ENCODE results near the gene ZNF212. TPM values are rescaled to one million over a fixed set of nuclear protein-coding genes. Genes with fewer than 3 reads are reported as not detected.

The ZNF212 gene
- total RNA-seq, 3 donors from 2014 or later, result 4.3 to 12.4 (median 9.8) TPM

- DNase-seq (ENCODE audit: low spot score in 2 of 2), result no peak
- Histone ChIP-seq H3K4me3 (no peak overlapping the region), H3K27ac (no peak overlapping the region), H3K27me3 (no peaks in the 10 kb centered on the region), H3K4me1 (no peaks in the 10 kb centered on the region), H3K36me3 (no peaks in the 10 kb centered on the region), H3K9me3 (peaks cover 0 to 7% of the 10 kb centered on the region in 2 donors)
- TF ChIP-seq POLR2AphosphoS5 (IDR thresholded peaks at IDR 0.05) (no peak), CTCF (IDR thresholded peaks at IDR 0.05) (no peak), POLR2A (IDR thresholded peaks at IDR 0.05) (no peak)
- intact Hi-C loops (cut with DNase I; ENCODE audit: low total_unique reads), result no loop called here
Observed at GRCh38 chr7:149294634-149295480, 55.4 kb downstream of the ZNF212 start.

DNA sequence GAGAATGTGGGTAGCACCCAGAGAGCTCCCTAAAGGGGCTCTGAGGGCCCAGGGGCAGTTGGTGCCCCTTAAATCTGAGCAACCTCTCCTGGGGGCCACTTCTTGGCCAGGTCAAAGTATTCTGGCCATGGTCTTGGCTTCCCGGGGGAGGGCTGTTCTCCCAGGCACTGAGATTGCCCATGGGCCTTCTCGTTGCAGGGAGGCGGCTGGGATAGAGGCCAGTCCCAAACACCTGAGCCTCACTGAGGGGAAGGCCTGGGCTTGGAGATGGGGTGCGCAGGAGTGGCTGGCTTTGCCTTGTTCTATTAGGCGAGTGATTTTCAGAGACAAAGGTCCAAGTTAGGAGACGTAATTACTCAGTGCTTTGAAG lies 56.0 kb downstream of the ZNF212 start:
- Histone ChIP-seq H3K4me3 (no peak overlapping the region), H3K9me3 (peaks cover 0 to 7% of the 10 kb centered on the region in 2 donors), H3K27me3 (no peaks in the 10 kb centered on the region), H3K27ac (no peak overlapping the region), H3K36me3 (no peaks in the 10 kb centered on the region), H3K4me1 (no peaks in the 10 kb centered on the region)
- DNase-seq (ENCODE audit: low spot score in 2 of 2), result no peak
- intact Hi-C loops (cut with DNase I; ENCODE audit: low total_unique reads), result no loop called here
- no peak for TF ChIP-seq POLR2A (IDR thresholded peaks at IDR 0.05)
- TF ChIP-seq CTCF (IDR thresholded peaks at IDR 0.05), result no peak
- TF ChIP-seq POLR2AphosphoS5 (IDR thresholded peaks at IDR 0.05), result no peak

GRCh38 chr7:149296368-149296767 lies 56.9 kb downstream of the ZNF212 start:
- Histone ChIP-seq H3K27ac (no peak overlapping the region), H3K4me1 (no peaks in the 10 kb centered on the region), H3K4me3 (no peak overlapping the region), H3K9me3 (peaks cover 0 to 7% of the 10 kb centered on the region in 2 donors), H3K27me3 (no peaks in the 10 kb centered on the region), H3K36me3 (no peaks in the 10 kb centered on the region)
- no peak for DNase-seq (ENCODE audit: low spot score in 2 of 2)
- intact Hi-C loops (cut with DNase I; ENCODE audit: low total_unique reads), result no loop called here
- no peak for TF ChIP-seq POLR2A (IDR thresholded peaks at IDR 0.05)
- no peak for TF ChIP-seq POLR2AphosphoS5 (IDR thresholded peaks at IDR 0.05)
- TF ChIP-seq CTCF (IDR thresholded peaks at IDR 0.05), result no peak

DNA sequence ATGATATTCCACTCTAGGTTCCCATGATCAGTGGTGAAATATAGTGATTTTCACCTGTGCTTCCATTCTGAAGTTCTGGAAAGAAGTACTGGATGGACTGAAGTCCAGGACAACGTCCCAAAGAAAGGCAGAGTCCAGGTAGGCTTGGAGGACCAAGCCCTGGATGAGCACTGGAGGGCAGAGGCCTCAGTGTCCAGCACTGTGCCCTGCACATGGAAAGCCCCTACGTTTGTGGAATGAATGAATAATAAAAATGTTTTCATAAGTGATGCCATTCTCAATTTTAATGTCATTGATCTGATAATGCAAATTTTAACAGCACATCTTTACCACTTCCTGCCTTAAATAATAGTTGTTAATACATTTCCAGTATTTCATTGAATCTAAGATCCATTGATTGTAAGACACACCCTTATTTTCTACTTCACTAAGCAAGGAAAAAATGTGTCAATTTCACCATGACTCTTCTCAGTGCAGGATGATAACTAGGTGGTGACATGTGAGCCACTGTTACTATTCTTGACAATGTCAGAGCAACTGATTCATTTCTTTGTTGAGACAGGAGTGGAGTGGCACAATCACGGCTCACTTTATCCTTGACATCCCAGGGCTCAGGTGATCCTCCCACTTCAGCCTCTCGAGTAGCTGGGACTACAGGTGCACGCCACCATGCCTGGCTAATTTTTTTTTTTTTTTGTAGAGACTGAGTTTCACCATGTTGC lies 57.7 kb downstream of the ZNF212 start:
- H3K36me3 ChIP-seq, result no peaks in the 10 kb centered on the region
- intact Hi-C loops (cut with DNase I; ENCODE audit: low total_unique reads), result no loop called here

More for the DNA sequence above, 57.7 kb downstream of the ZNF212 start:
- no peak for DNase-seq (ENCODE audit: low spot score in 2 of 2)
- Histone ChIP-seq H3K27me3 (no peaks in the 10 kb centered on the region), H3K4me1 (no peaks in the 10 kb centered on the region), H3K9me3 (peaks cover 0 to 7% of the 10 kb centered on the region in 2 donors), H3K4me3 (no peak overlapping the region), H3K27ac (no peak overlapping the region)
- no peak for TF ChIP-seq POLR2A (IDR thresholded peaks at IDR 0.05)
- TF ChIP-seq POLR2AphosphoS5 (IDR thresholded peaks at IDR 0.05), result no peak
- TF ChIP-seq CTCF (IDR thresholded peaks at IDR 0.05), result no peak

Measured in breast epithelium (tissue), 4 donors.